Measurements from ENCODE around the gene TMEM214. TPM values are rescaled to one million over a fixed set of nuclear protein-coding genes. Genes with fewer than 3 reads are reported as not detected.
A peak's percentile ranks its signal among the peaks of the same experiment; 100 is the strongest.

TMEM214 gene
- total RNA-seq, 1 donor from 2014 or later = 55.3 TPM

DNA sequence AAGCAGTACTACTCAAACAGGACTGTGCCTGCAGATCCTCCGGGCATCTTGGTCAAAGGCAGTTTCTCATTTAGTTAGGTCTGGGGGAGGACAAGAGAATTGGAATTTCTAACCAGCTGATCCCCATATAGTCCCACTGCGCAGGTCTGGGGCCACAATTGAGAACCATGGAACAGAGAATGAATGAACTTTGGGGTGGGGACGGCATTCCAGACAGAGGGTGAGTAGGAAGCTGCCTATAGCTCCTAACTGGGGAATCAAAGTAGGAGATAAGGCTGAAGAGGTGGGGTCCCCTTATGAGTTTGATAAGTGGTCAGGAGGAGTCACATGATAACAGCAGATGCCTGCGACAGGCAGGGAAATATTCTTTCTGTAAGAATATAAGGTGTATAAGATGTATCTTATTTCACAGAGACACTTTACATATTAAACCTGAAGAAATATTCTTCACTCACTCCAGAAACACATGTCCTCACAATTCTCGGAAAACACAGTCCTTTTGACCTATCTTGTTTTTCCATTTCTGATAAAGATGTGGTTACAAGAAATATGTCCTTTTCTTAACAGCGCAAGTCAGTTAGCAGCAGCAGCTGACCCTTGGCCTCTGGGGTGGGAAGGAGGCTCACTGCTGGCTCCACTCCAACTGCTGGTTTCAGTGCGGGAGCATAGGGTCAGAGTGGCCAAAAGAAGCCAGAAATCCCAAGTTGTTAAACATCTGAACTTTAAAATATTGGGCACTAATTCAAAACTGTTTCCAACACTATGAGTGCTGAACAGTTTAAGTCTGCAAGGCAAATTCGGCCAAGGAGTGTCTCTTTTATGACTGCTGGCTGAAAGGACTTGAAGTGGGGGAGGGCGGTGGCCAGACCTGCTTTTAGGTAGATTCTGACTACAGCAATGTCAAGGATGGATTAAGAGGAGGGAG is 12.6 kb upstream of the TMEM214 start:
- Mint-ChIP-seq H3K27me3 (ENCODE audit: unreplicated experiment) (peaks cover 6% of the 10 kb centered on the region), H3K36me3 (ENCODE audit: low read depth, unreplicated experiment) (peaks cover 10% of the 10 kb centered on the region), H3K4me3 (ENCODE audit: unreplicated experiment) (no peak overlapping the region), H3K4me1 (ENCODE audit: unreplicated experiment) (no peaks in the 10 kb centered on the region), H3K9me3 (ENCODE audit: unreplicated experiment) (no peaks in the 10 kb centered on the region), H3K27ac (ENCODE audit: unreplicated experiment) (no peak overlapping the region)
- no peak for DNase-seq (ENCODE audit: low spot score)
- TF ChIP-seq, protein P1, sequence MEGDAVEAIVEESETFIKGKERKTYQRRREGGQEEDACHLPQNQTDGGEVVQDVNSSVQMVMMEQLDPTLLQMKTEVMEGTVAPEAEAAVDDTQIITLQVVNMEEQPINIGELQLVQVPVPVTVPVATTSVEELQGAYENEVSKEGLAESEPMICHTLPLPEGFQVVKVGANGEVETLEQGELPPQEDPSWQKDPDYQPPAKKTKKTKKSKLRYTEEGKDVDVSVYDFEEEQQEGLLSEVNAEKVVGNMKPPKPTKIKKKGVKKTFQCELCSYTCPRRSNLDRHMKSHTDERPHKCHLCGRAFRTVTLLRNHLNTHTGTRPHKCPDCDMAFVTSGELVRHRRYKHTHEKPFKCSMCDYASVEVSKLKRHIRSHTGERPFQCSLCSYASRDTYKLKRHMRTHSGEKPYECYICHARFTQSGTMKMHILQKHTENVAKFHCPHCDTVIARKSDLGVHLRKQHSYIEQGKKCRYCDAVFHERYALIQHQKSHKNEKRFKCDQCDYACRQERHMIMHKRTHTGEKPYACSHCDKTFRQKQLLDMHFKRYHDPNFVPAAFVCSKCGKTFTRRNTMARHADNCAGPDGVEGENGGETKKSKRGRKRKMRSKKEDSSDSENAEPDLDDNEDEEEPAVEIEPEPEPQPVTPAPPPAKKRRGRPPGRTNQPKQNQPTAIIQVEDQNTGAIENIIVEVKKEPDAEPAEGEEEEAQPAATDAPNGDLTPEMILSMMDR (IDR thresholded peaks at IDR 0.05; ENCODE audit: unreplicated experiment) = no peak

DNA sequence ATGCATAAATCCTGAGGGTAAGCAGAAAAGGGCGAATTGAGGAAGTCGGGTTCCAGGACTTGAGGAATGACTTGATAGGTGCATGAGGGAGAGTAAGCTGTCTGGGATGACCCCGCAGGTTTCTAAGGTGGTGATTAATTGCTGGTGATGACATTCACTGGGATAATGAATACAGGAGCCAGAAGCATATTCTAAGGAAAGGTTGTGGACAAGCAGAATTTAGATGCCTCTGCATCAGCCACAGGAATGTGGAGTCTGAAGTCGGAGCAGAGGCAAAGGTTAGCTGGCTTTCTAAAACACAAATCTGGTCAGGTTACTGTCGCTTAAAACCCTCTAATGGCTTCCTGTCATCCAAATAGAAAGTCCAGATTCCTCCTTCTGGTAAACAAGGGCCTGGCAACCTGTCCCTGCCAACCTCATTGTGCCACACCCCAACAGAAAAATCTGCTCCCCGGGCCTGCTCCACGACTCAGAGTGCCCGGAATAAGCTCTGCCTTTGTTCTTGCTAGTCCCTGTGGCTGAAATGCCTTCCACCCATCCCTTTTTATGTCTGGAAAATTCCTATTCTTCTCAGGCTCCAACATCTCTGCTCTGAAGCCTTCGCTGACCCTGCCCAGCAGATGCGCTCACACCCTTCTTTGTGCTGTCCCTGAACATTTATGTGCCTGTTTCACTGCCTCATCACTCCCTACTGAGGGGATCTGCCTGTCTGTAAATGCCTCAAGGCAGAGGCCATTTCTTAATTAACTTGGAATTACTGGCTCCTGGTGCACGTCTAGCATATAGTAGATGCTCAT is 11.3 kb upstream of the TMEM214 start:
- H3K4me1 Mint-ChIP-seq (ENCODE audit: unreplicated experiment) = no peaks in the 10 kb centered on the region
- TF ChIP-seq, protein P1 (IDR thresholded peaks at IDR 0.05; ENCODE audit: unreplicated experiment) = no peak
- H3K27me3 Mint-ChIP-seq (ENCODE audit: unreplicated experiment) = peaks cover 4% of the 10 kb centered on the region
- no peak overlapping the region for H3K27ac Mint-ChIP-seq (ENCODE audit: unreplicated experiment)
- H3K4me3 Mint-ChIP-seq (ENCODE audit: unreplicated experiment) = no peak overlapping the region
- DNase-seq (ENCODE audit: low spot score) = no peak
- H3K9me3 Mint-ChIP-seq (ENCODE audit: unreplicated experiment) = no peaks in the 10 kb centered on the region
- H3K36me3 Mint-ChIP-seq (ENCODE audit: low read depth, unreplicated experiment) = peaks cover 11% of the 10 kb centered on the region

DNA sequence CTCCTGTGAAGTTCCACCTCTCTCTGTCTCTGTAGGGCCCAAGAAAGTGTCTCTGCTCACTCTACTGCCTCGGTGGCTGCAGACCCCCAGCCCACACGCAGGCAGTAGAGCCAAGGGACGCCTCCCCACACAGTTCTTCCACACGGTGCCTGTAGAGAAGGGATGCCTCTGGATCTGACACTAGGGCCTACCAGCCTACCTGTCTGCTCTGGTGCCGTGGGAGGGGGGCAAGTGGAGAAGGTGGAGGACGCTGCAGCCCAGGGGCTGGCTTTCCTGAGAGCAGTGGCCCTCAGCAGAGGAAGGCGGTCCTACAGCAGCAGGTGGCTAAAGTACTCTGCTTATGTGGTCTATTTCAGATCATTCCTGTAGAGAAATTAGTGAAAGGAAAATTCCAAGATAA is 9.0 kb upstream of the TMEM214 start:
- Mint-ChIP-seq H3K27ac (ENCODE audit: unreplicated experiment) (no peak overlapping the region), H3K27me3 (ENCODE audit: unreplicated experiment) (peaks cover 10% of the 10 kb centered on the region), H3K4me1 (ENCODE audit: unreplicated experiment) (no peaks in the 10 kb centered on the region), H3K9me3 (ENCODE audit: unreplicated experiment) (no peaks in the 10 kb centered on the region), H3K36me3 (ENCODE audit: low read depth, unreplicated experiment) (peaks cover 8% of the 10 kb centered on the region), H3K4me3 (ENCODE audit: unreplicated experiment) (peak overlapping the region; percentile 73)
- no peak for DNase-seq (ENCODE audit: low spot score)
- TF ChIP-seq, protein P1 (IDR thresholded peaks at IDR 0.05; ENCODE audit: unreplicated experiment) = no peak

DNA sequence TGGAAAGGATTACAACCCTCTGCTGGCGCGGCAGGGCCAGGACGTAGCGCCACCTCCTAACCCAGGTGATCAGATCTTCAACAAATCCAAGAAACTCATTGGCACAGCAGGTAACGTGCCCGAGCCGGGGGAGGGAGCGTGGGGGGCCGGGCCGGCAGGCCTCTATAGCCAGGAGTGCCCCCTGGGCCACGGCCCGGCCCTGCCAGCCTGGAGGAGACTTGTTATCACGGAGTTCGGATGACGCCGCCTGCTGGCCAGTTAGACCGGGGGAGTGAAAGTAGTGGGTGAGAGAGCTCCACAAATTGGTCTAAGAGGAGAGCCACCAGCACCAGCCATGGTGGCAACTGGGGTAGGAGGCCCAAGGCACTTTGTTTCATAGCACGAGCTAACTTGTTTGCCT is 8.6 kb upstream of the TMEM214 start:
- TF ChIP-seq, protein P1 (IDR thresholded peaks at IDR 0.05; ENCODE audit: unreplicated experiment) = peak; percentile 56
- peak; percentile 67 for DNase-seq (ENCODE audit: low spot score)
- Mint-ChIP-seq H3K4me3 (ENCODE audit: unreplicated experiment) (peak overlapping the region; percentile 73), H3K27me3 (ENCODE audit: unreplicated experiment) (peaks cover 10% of the 10 kb centered on the region), H3K36me3 (ENCODE audit: low read depth, unreplicated experiment) (peaks cover 8% of the 10 kb centered on the region), H3K9me3 (ENCODE audit: unreplicated experiment) (no peaks in the 10 kb centered on the region), H3K27ac (ENCODE audit: unreplicated experiment) (no peak overlapping the region), H3K4me1 (ENCODE audit: unreplicated experiment) (no peaks in the 10 kb centered on the region)
